ENCODE measurements around the gene TBX10. TPM values are rescaled to one million over a fixed set of nuclear protein-coding genes. Genes with fewer than 3 reads are reported as not detected.
"Not testable (repeated sequence)": the region's sequence is repeated elsewhere in the genome, so short reads cannot be mapped to it uniquely, and the experiment has no call there.

TBX10 gene
- polyA plus RNA-seq, 3 donors: 0.06 to 0.09 TPM; not detected in 1

DNA sequence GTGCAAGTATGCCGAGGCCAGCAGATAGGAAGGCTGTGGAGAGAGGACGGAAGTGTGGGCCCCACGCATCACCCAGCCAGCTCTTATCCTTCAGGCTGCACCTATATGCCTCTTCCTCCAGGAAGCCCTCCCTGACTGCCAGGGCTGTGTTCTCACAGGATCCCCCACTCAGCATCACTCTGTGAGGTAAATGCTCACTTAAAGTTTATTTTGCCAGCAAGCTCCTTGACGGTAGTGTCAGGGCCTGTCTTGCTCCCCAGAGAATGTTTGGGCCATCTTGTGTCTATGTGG, 4.4 kb downstream of the TBX10 start:
- no peak for DNase-seq (ENCODE audit: extremely low read depth in 1 of 11, low read depth in 9 of 11, low spot score in 4 of 11)

DNA sequence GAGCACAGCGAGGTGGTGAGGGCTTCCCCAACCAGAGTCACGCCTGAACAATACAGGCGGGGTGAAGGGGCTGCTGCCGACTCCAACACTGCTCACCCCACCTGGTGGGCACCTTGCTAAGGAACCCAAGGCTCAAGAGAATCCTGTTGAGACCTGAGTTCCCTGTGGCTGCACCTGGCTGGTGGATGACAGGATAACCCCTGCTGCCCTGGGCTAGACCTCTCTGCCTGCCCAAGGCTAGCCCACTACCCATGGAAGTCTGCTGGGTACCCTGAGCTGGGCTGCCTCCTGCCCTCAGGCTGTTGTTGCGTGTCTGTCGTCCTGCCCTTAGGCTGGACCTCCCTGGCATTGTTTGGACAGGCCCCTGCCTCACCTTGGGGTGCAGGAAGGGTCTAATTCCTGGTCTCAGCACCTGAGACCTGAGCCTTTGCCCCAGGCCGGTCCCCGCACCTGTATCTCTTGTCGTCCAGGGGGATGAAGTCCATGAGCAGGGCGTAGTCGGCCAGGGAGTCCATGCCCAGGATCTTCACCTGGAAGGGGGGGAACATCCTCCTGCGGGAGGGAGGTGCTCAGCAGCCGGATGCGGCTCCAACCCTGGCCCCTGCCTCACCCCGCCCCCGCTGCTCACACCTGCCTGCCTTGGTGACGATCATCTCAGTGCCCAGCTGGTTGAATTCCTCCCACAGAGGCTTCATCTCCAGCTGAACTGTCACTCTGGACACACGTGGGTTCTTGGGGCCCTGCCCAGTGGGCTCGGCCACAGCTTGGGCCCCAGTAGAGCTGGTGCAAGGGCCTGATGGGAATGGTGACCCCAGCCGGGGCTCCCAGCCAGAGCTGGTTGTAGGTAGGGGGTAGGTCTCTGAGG, 5.0 kb downstream of the TBX10 start:
- DNase-seq (ENCODE audit: extremely low read depth in 1 of 11, low read depth in 9 of 11, low spot score in 4 of 11): no peak

GRCh38 chr11:67633758-67634365, 5.7 kb downstream of the TBX10 start:
- no peak for DNase-seq (ENCODE audit: extremely low read depth in 1 of 11, low read depth in 9 of 11, low spot score in 4 of 11)

GRCh38 chr11:67632982-67633755, 6.4 kb downstream of the TBX10 start:
- no peak for DNase-seq (ENCODE audit: extremely low read depth in 1 of 11, low read depth in 9 of 11, low spot score in 4 of 11)

DNA sequence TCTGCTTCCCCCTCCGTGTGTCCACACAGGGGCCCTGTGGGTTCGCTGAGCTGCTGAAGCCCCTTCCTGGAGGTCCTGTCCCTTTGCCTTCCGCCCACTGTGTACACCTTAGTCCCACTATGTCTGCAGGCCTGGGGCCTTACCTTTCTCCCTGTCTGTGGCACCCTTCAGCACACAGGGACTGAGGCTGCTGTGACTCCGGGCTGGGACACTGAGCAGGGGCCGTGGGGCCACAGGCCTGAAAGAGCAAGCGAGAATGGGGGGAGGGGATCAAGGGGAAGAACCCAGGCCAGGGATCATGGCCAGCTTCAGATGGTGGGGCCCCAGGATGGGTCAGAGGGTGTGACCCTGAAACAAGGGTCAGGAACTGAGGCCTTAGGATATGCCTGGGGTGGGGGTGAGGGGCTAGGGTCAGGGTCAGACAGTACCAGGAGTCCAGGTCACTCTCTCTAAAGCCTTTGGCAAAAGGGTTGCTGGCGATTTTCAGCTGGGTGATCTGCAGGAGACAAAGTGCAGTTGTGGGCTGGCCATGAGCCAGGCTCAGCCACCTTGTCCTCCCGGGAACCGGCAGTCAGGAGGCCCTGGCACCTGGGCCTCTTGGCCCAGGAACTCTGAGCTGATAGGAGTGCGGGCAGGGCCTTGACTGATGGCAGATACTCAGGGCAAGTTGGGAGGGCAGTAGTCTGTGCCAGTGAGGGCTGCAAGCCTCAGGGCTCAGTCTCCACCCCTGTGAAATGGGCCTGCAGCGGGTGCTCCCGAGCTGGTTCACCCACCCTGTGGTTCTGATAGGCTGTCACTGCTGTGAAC, 7.2 kb downstream of the TBX10 start:
- no peak for DNase-seq (ENCODE audit: extremely low read depth in 1 of 11, low read depth in 9 of 11, low spot score in 4 of 11)

- no peak for DNase-seq (ENCODE audit: extremely low read depth in 1 of 11, low read depth in 9 of 11, low spot score in 4 of 11)
Observed at GRCh38 chr11:67631853-67632174, 7.7 kb downstream of the TBX10 start.

- DNase-seq (ENCODE audit: extremely low read depth in 1 of 11, low read depth in 9 of 11, low spot score in 4 of 11): no peak
Observed at GRCh38 chr11:67631411-67631810, 8.2 kb downstream of the TBX10 start.

- no peak for DNase-seq (ENCODE audit: extremely low read depth in 1 of 11, low read depth in 9 of 11, low spot score in 4 of 11)
Observed at GRCh38 chr11:67630943-67631331, 8.6 kb downstream of the TBX10 start.

DNA sequence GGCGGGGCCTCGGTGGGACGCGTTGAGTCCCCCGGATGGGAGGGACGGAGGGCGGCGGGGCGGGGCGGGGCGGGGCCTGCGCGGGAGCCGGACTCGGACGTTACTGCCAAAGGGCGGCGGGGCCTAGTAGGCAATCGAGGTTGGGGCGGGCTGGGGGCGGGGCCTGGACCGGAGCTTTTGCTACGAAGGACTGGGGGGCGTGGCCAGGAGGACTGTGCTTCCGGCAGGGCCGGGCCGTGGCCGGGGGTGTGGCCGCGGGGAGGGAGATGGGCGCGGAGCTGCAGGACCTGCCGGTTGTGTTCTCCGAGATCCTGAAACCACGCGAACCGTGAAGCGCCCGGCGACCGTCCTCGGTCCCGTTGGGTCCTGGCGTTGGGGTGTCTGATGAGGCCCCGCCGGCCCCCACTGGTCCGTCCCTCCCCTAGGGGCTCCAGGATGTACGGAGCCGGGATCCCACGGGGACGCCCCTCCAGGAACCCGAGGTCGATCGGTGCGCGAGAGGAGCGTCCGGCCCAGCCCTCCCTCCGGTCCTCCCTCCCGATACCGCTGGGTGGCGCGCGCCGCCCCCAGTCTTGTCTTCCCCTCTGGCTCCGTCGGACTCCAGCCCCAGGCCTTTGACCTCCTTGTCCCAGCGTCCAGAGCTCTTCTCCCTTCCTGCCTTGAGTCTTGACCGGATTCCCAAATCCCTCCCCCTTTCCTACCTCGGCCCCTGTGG, 9.2 kb downstream of the TBX10 start:
- peak; percentile 83 to 97 (median 96) for DNase-seq (ENCODE audit: extremely low read depth in 1 of 11, low read depth in 9 of 11, low spot score in 4 of 11)

- DNase-seq (ENCODE audit: extremely low read depth in 1 of 11, low read depth in 9 of 11, low spot score in 4 of 11): peak in 5 of 11 donors; percentile 35 to 63 (median 61)
Observed at GRCh38 chr11:67629386-67630227, 10.0 kb downstream of the TBX10 start, which contains the start of gene NUDT8. Gene NUDT8 (minus strand): TSS chr11:67629937. CDS start chr11:67629911, 26 bp downstream.

DNA sequence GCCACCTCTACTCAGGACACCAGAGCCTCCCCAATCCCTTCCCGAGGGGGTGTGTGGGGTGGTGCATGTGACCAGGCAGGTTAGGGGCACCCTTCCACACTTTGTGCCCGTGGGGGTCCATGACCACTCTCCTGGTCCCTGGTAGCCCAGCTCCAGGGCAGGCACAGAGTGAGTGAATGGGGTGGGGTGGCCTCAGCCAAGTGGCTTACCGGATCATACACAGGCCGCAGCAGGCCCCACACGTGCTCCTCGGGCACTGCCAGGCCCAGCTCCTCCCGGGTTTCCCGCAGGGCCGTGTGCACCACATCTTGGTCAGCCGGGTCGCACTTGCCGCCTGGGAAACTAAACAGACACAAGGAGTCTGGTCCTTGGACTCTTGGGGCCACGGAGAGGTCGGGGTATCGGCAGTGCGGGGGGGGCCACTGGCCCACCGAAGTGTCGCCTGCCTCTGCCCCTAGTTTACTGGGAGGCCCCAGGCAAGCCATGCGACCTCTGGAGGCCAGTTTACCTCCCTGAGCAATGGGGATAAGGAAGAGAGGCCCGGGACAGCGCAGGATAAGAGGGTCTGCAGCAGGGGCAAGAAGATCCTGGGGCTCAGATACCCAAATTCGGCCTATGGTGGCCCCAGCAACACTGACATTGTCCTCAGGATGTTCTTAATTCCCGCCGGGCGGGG, 10.7 kb downstream of the TBX10 start:
- no peak for DNase-seq (ENCODE audit: extremely low read depth in 1 of 11, low read depth in 9 of 11, low spot score in 4 of 11)

- no peak for DNase-seq (ENCODE audit: extremely low read depth in 1 of 11, low read depth in 9 of 11, low spot score in 4 of 11)
Observed at GRCh38 chr11:67627812-67628624, 11.5 kb downstream of the TBX10 start.

- DNase-seq (ENCODE audit: extremely low read depth in 1 of 11, low read depth in 9 of 11, low spot score in 4 of 11): no peak
Observed at GRCh38 chr11:67627441-67627811, 12.1 kb downstream of the TBX10 start.

- DNase-seq (ENCODE audit: extremely low read depth in 1 of 11, low read depth in 9 of 11, low spot score in 4 of 11): no peak
Observed at GRCh38 chr11:67626970-67627369, 12.6 kb downstream of the TBX10 start.

GRCh38 chr11:67626131-67626833, 13.3 kb downstream of the TBX10 start:
- DNase-seq (ENCODE audit: extremely low read depth in 1 of 11, low read depth in 9 of 11, low spot score in 4 of 11): not testable (repeated sequence)

- DNase-seq (ENCODE audit: extremely low read depth in 1 of 11, low read depth in 9 of 11, low spot score in 4 of 11): not testable (repeated sequence)
Observed at GRCh38 chr11:67623795-67624194, 15.8 kb downstream of the TBX10 start.
